Panc1 (cell line): ENCODE data around the gene PHF23. TPM values are rescaled to one million over a fixed set of nuclear protein-coding genes. Genes with fewer than 3 reads are reported as not detected.

Source experiments
- ATAC-seq: fragments of 200-7000 bp; cut with Tn5 transposase; 2 replicates; pipeline ENCODE4 v1.9.1; 2020; ENCODE audit warnings: mild to moderate bottlenecking, moderate library complexity
- BruUV-seq: library from RNA; stranded (reverse); fragments of 400-500 nt; replicated peaks from 2 replicates; lab custom pipeline; 2021; lab: Mats Ljungman, UMichigan
- CTCF ChIA-PET: fragments of 300-600 bp; sonication (Branson Sonifier 250); formaldehyde crosslinking; loops from one replicate; lab custom pipeline; 2022; ENCODE audit warnings: antibody characterized with exemption; lab: Charles Lee
- POLR2A ChIA-PET: fragments of 300-600 bp; sonication (Branson Sonifier 250); formaldehyde crosslinking; loops from one replicate; lab custom pipeline; 2022; ENCODE audit warnings: antibody characterized with exemption; lab: Charles Lee
- DNase-seq: peaks from one replicate; pipeline ENCODE4 v3.0.0-alpha.2; 2010; ENCODE audit warnings: low read depth, low spot score
- H3K27ac ChIP-seq: 2 replicates; pipeline ENCODE4 v1.5.1; 2011; ENCODE audit warnings: mild to moderate bottlenecking, low read length, inconsistent platforms
- H3K27me3 ChIP-seq: fragments of 200-500 bp; sonication (Bioruptor generic); 2 replicates; pipeline ENCODE4 v1.6.0; 2014; ENCODE audit warnings: low read length, inconsistent platforms; ENCODE audit not compliant: control insufficient read depth, insufficient read depth
- H3K36me3 ChIP-seq: fragments of 200-500 bp; sonication (Bioruptor generic); 2 replicates; pipeline ENCODE4 v1.5.1; 2014; ENCODE audit warnings: inconsistent platforms, mild to moderate bottlenecking, low read length, moderate library complexity; ENCODE audit not compliant: control insufficient read depth, insufficient read depth
- H3K4me1 ChIP-seq: 2 replicates; pipeline ENCODE4 v1.5.1; 2011; ENCODE audit warnings: inconsistent platforms, mild to moderate bottlenecking, low read length, moderate library complexity; ENCODE audit not compliant: control insufficient read depth, insufficient read depth
- H3K4me3 ChIP-seq, 2 experiments: 2 replicates each; pipeline ENCODE4 v1.5.1; 2011 to 2012; ENCODE audit warnings: low read depth in 2 of 2, low read length in 2 of 2, mild to moderate bottlenecking in 2 of 2, inconsistent platforms in 1 of 2, moderate library complexity in 1 of 2
- H3K9me3 ChIP-seq: fragments of 200-500 bp; sonication (Bioruptor generic); 2 replicates; pipeline ENCODE4 v1.5.1; 2014; ENCODE audit warnings: low read depth, mild to moderate bottlenecking, inconsistent platforms, low read length, moderate library complexity; ENCODE audit not compliant: control insufficient read depth, insufficient read depth
- CTCF ChIP-seq: fragments of 450-650 bp; IDR thresholded peaks from 2 replicates; pipeline ENCODE4 v1.5.1; 2017; ENCODE audit warnings: mild to moderate bottlenecking
- POLR2AphosphoS5 ChIP-seq: IDR thresholded peaks from 2 replicates; pipeline ENCODE4 v1.6.1; 2012; ENCODE audit warnings: mild to moderate bottlenecking, low read depth, low read length, moderate library complexity
- REST ChIP-seq, 2 experiments: IDR thresholded peaks; 2 replicates each; pipeline ENCODE4 v1.6.1; 2011 to 2012; ENCODE audit warnings: low read depth in 2 of 2, control low read depth in 1 of 2, low read length in 1 of 2, mild to moderate bottlenecking in 1 of 2, moderate library complexity in 1 of 2; ENCODE audit not compliant: insufficient read depth in 1 of 2
- SIN3A ChIP-seq: IDR thresholded peaks from 2 replicates; pipeline ENCODE4 v1.6.1; 2012; ENCODE audit warnings: low read depth, mild to moderate bottlenecking, low read length, moderate library complexity, borderline replicate concordance; ENCODE audit not compliant: insufficient read depth
- TCF7L2 ChIP-seq: IDR thresholded peaks from 2 replicates; pipeline ENCODE4 v1.6.1; 2011; ENCODE audit warnings: mild to moderate bottlenecking, low read depth, low read length, inconsistent platforms
- in situ Hi-C: cut with HindIII; loops from 2 replicates; pipeline ENCODE4 v1.10.0; 2016; ENCODE audit warnings: low sequenced_read_pairs, low pct_unique_long_range_greater_than_20kb
- intact Hi-C: fragments of 100-400 bp; cut with micrococcal nuclease; formaldehyde crosslinking; loops from one replicate; pipeline ENCODE4 v1.10.0; 2022; ENCODE audit not compliant: unreplicated experiment
- total RNA-seq: library from RNA; stranded (reverse); gene quantifications from one replicate; pipeline ENCODE4 v1.2.1, GENCODE V29; 2021; ENCODE audit not compliant: unreplicated experiment

PHF23 gene
- total RNA-seq, 1 experiment from 2014 or later: 69.3 TPM

GRCh38 chr17:7262192-7262934 is 23.1 kb upstream of the PHF23 start, which contains the start of gene CLDN7:
Gene CLDN7 (minus strand): TSS chr17:7262478. CDS start chr17:7262043, 435 bp downstream.
- POLR2A ChIA-PET: interaction anchor here (0.7 kb wide), 1 partner anchor 29 kb away, joined by 11 read pairs; no protein-coding TSS in a partner anchor

More at GRCh38 chr17:7262192-7262934, 23.1 kb upstream of the PHF23 start, which contains the start of gene CLDN7:
- no peaks in the 10 kb centered on the region for H3K9me3 ChIP-seq
- DNase-seq: no peak
- H3K4me1 ChIP-seq: peaks cover 22% of the 10 kb centered on the region
- H3K27ac ChIP-seq: peak within 1 kb of the TSS; percentile 81
- H3K4me3 ChIP-seq: peak within 1 kb of the TSS; percentile 50 to 65
- H3K27me3 ChIP-seq: no peaks in the 10 kb centered on the region
- TF ChIP-seq REST (IDR thresholded peaks at IDR 0.05; ENCODE audit: insufficient read depth in 1 of 2, low read depth in 2 of 2, low read length in 1 of 2) (no peak), POLR2AphosphoS5 (no peak), CTCF (no peak), TCF7L2 (no peak), SIN3A (no peak)
- no peak for ATAC-seq
- TSS peak; percentile 90 for BruUV-seq
- CTCF ChIA-PET: no interaction called here
- intact Hi-C loops: no loop called here
- in situ Hi-C loops: no loop called here
- peaks cover 3% of the 10 kb centered on the region for H3K36me3 ChIP-seq
